Midbrain (tissue), 1 donor: Measurements from ENCODE around the gene GPS1.

Experiments
- DNase-seq: peaks from one replicate; lab custom pipeline; 2025; lab: John Stamatoyannopoulos, UW

Gene GPS1

DNA sequence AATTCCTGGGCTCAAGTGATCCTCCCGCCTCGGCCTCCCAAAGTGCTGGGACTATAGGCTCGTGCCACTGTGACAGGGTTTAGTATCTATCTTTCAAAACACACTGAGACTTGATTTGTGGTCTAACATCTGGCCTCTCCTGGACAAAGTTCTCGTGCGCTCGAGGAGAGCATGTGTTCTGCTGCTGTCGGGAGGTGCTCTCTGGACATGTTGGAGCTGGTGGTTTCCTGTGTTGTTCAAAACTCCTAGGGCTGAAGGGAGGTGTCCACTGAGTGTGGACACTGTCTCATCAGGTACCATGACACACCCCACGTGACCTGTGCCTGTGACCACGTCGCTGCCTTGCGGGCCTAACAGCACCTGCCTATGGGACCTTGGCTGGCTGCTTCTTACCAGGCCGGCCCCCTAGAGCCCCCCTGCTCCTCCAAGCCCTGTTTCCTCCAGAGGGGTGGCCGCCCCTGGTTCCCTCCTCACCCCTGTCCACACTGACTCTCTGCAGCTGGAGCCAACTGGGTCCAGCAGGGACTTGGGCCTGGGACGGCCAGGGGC, 5.7 kb upstream of the GPS1 start:
- DNase-seq: no peak

DNA sequence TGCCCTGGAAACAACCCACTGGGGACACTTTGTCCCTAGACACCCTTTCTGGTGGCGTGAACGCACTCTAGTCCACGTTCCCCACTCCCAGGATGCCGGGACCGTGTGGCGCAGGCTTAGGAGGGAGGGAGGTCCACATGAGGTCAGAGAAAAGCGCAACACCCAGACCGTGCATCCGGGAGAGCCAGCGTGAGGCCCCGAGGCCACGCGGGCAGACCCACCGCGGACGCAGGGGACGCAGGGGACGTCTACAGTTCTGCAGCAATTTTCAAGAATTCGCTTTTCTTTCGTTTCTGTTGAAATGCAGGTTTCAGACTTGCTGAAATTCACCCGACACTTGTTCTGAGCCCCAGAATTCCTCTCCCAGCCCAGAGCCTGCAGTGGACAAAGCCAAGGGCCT, 4.8 kb upstream of the GPS1 start:
- DNase-seq: no peak

DNA sequence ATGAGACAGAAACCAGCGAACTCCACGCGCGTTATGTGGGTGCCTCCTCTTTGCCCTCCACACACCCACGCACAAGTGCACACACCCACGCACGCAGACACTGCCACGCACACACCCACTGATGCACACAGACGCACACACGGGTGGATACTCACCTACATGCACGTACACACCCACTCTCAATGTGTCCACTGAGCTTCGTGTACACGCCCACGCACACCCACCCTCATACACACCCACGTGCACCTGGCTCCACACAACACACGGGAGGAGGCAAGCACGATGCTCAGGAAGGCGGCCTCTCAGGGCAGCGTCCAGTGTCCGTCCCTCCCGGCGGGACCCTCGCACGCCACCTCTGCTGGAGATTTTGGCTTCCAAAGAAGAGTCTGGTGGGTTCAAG, 4.3 kb upstream of the GPS1 start:
- DNase-seq: no peak

DNA sequence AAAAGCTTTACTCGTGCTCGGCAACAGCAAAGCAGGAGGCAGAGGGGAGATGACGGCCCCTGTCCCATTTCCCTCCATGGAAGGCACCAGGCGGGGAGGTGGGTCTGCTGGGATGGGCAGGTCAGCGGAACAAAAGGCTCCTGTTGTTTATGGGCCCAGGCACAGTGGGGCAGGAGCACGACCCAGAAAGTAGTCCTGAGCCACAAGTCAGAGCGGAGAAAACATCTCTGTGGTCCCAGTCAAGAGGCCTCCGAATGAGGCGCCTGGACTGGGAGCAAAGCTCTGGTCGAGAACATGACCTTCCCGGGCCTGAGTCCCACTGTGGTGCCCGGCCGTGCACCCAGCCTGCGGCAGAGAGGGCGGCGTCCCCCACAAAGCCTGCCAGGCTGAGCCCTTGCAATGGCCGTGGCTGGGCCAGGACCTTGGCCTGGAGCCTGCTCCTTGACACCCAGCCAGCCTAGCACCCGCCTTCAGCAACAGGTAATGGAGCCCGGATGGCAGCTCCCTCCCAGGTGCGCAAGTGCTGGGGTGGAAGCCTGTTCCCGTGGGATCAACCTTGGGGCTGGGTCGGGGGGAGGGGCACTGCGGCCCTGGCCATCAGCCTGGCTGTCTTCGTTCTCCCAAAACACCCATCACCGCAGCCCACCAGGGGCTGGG, 3.7 kb upstream of the GPS1 start:
- no peak for DNase-seq

DNA sequence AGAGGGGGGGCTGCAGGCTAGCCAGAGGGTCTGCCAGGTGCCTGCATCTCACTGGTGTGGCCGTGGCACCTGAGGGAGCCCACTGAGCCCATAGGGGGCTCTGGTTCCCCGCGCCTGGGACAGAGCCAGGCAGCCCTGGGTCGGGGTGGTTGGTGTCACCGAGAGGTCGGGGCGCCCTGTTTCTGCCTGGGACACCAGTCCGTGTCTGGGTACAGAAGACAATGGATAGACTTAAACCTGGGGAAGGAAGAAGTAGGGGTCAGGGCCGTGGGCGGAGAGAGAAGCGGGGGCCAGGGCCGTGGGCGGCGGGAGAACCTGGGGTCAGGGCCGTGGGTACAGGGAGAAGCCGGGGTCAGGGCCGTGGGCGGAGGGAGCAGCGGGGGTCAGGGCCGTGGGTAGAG, 3.1 kb upstream of the GPS1 start:
- DNase-seq: no peak

DNA sequence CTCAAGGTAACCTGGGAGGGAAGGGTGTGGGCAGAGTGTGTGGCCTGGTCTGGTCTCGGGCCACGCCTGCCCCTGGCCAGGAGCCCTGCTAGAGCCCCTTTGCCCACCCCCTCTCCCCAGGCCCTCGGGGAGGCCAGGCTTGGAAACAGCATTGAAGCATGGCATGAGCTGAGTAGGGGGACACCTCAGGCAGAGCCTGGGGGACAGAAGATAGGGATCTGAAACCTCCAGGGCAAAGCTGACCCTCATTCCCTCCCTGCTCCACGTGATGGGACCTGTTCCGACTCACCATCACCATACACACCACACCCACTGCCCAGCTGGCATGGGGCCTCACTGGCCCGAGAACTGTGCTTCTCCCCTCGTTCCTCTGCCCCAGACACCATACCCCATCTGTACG, 2.6 kb upstream of the GPS1 start:
- no peak for DNase-seq

DNA sequence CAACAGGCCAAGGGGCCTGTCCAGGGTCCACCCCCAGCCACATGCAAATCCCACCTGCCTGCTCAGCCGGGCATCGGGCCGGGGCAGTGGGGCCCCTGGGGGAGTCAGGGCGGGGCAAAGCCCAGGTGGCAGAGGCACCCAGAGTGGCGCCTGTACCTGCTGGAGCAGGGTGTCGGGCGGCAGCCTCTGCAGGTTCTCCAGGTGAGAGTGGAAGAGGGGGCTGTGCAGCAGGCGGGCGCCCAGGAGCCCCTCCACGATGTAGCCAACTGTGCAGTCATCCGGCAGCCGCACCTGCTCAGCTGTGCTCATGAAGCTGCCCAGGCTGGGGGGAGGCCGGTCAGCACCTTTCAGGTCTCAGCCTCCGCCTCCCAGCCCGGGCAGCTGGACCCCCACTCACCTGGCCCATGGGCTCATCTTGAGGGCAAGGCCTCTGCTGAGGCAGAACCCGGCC, 2.2 kb upstream of the GPS1 start:
- DNase-seq: no peak

DNA sequence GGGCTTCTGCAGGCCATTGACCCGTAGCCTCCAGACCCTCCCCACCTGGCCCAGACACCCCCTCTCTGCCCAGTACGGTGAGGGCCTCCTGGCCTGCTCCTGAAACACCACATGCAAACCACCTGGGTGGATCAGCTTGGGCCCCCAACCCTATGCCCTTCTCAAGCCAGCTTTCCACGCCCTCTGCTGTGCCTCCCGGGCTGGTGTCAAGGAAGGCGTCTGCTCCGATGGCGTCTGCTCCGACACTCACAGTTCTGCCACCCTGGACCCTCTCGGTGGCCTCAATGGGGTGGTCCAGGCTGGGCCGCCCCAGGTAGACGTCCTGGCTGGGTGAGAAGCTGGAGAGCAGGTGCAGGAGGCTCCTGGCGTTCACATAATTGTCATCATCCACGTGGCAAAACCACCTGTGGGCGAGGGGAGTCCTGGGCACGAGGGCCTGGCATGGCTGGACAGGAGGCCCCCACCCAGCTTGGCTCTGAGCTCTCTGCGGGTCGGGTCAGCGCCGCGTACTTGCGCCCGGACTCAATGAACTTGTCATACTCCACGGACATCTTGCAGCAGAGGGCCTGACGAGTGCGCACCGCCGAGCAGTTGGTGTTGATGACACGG, 1.4 kb upstream of the GPS1 start:
- DNase-seq: no peak

DNA sequence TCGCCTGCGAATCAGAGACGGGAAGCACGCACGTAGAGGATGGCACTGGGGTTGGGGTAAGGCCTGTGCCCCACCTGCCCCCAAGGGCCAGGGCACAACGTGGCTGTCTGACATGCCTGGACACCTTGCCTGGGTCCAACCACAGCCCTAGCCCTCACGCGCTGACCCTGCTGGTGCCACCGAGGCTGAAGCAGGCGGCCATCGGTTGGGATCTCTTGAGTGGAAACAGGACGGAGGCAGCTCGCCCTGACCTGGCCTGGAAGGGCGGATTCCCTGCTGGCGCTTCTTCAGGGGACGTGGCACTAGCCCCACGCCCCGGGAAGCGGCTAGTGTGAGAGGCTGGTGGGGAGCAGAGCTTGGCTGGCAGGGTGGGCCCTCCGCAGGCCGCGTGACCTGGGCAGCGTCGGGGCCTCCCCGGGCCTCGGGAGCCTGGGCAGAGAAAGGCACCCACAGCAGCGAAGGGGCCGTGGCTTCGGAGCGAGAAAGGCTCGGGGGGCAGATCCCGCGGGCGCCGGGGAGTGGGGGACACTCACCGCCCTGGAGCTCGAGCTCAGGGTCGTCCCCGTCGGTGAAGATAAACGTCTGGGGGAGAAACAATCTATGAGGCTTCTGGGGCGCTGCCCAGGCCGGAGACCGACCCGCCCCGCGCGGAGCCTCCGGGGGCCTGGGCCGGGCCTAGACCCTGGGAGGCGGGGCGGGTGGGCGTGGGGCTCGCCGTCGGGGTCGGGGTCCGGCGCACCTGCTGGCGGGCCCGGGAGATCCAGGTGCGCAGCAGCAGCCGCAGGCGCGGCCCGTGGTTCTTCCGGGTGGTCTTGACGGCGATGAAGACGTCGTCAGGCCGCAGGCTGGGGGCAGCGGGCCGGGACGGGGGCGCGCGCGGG, 697 bp upstream of the GPS1 start:
- DNase-seq: no peak

DNA sequence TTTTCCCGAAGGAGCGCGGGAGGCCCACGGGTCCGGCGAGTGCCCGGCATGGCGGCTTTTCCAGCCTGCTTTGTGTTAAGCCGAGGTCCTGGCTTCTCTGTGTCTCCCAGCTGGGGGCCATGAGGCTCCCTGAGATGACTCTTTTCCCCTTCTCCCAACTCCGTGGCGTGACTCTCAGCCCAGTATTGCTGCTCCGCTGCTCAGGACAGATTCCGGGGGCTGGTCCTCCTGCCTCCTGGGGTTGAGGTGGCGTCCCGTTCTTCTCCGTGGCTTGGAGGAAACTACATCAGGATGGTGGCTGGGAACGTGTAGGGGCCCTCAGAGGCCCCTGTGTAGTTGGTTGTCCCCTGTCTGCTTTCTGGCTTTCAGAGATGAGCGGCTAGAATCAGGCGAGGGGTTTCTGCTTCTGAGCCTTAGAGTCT, 951 bp downstream of the GPS1 start:
- no peak for DNase-seq

DNA sequence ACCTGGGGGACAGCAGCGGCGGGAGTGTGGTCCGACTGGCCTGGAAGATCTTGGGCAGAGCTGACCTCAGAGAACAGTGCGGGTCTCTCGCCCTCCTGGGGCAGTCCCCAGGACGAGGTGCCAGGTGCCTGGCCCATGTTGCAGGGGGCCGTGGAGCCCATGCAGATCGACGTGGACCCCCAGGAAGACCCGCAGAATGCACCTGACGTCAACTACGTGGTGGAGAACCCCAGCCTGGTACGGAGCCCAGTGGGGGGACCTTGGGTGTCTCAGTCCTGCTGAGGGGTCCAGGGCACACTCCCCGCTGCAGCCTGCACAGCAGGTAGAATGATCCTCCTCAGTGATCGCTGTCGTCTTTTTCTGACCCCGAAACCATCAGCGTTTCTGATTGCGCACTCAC, 1.4 kb downstream of the GPS1 start:
- DNase-seq: no peak

DNA sequence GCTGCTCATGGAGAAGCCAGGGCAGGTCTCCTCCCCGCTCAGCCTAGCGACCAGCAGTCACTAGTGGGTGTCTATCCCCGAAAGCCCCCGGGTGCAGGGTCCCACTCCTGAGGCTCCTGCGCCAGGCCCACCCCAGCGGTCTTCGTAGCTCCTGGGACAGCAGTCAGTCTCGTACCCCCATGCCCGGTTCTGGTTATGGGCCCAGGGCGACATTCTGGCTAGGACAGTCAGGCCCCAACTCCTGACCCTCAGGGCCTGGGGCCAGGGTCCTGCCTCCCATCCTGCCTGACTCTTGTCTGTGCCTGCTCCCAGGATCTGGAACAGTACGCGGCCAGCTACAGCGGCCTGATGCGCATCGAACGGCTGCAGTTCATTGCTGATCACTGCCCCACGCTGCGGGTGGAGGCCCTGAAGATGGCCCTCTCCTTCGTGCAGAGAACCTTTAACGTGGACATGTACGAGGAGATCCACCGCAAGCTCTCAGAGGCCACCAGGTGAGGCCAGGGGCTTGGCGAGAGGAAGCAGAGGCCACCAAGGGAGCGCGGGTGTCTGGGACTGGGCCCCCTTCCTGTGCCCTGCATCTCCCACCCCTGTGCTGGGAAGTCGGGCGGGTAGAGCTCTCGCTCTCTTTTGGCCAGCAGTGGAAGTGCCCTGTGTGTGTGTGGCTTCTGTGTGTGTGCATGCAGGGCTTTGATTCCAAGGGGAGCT, 2.0 kb downstream of the GPS1 start:
- no peak for DNase-seq

DNA sequence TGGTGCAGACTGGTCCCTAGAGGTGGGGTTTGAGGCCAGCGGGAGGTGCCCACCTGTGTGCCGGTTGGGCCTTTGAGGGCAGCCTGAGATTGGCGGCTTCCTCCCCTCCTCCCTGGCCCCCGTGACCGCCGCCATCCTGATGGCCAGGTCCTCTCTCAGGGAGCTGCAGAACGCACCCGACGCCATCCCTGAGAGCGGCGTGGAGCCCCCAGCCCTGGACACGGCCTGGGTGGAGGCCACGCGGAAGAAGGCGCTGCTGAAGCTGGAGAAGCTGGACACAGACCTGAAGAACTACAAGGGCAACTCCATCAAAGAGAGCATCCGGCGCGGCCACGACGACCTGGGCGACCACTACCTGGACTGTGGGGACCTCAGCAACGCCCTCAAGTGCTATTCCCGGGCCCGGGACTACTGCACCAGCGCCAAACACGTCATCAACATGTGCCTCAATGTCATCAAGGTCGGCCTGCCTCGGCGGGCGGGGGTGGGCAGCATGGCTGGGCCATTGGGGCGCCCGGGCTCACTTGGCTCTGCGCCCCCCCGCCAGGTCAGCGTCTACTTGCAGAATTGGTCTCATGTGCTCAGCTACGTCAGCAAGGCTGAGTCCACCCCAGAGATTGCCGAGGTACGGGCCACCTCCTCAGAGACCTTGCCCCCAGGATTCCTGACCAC, 2.8 kb downstream of the GPS1 start:
- DNase-seq: no peak

DNA sequence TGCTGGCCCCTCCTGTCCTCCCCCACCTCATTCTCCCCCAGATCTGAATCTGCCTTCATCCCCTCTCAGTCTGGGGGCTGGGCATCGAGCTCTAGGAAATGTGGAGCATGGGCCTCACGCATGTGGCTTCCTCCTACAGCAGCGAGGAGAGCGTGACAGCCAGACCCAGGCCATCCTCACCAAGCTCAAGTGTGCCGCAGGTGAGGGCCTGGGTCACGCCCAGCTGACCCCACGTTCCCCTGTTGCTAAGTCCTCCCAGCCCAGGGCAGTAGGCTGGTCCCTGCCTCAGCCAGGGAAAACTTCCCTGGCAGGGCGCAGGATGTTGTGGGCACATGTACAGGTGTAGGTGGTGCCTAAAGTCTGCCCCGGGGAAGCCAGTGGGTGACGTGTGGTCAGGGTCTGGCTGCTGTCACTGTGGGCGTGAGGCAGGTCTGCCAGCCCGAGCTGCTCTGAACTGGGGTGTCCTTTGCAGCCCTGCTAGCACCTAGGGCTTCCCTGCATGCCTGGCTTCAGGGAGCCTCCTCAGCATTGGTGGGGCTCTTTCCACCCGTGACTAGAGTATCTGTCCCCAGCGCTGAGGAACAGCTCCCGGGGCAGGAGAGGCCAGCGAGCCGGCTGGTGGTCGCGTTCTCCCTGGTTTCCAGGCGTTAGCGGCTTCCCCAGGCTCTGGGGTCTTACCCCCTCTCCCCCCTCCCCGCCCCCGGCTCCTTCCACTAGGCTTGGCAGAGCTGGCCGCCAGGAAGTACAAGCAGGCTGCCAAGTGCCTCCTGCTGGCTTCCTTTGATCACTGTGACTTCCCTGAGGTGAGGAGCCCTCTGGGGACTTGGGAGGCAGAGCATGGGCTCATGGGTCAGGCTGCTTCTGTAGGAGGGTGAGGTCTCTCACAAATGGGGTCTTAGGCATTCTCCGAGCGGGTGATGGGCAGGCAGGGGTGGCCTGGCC, 3.6 kb downstream of the GPS1 start:
- DNase-seq: no peak

DNA sequence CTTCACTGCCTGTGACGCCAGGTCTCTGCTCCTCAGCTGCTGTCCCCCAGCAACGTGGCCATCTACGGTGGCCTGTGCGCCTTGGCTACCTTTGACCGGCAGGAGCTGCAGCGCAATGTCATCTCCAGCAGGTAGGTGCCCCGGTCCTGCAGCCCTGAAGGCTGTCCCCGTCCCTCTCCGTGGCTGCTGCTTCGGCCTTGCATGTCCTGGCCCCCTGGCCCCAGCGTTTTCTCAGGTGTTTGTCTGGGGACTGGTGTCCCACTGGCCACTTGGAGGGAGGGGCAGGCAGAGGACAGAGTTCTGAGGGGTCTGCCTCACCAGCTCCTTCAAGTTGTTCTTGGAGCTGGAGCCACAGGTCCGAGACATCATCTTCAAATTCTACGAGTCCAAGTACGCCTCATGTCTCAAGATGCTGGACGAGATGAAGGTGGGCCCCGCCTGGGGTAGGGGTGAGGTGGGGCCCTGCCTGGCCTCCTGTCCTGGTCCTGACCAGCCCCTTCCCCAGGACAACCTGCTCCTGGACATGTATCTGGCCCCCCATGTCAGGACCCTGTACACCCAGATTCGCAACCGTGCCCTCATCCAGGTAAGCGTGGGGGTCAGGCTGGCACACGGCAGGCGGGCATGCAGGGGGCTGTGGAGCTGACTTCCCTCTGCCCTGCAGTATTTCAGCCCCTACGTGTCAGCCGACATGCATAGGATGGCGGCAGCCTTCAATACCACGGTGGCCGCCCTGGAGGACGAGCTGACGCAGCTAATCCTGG, 4.4 kb downstream of the GPS1 start:
- DNase-seq: no peak

DNA sequence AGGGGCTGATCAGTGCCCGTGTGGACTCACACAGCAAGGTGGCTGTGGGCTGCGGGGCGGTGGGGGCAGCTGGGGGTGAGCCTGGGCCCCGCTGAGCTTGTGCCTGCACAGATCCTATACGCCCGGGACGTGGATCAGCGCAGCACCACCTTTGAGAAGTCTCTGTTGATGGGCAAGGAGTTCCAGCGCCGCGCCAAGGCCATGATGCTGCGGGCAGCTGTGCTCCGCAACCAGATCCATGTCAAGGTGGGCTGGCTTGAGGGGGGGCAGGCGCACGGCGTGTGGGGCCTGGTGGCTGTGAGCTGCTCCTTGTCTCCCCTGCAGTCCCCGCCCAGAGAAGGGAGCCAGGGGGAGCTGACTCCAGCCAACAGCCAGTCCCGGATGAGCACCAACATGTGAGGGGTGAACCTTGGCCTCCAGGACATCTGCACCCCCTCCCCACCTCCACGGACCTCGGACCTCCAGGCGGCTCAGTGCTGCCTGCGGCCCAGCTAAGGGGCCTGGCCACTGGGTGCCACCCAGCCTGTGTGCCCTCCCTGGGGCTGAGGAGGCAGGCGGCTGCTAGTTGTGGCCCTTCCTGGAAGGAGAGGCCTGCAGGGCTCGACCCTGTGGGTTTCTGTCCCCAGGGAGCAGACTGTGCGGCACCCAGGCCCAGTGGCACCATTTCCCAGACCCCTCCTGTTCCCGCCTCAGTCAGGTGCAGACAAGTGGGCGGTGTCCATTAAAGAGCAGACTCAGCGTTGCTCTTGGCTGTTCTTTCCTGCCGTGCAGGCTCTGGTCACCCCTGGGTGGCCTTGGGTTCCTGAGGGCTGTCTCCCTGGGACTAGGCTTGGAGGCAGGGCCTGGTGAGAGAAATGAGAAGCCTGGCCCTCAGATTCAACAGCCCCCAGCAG, 5.3 kb downstream of the GPS1 start:
- DNase-seq: no peak

DNA sequence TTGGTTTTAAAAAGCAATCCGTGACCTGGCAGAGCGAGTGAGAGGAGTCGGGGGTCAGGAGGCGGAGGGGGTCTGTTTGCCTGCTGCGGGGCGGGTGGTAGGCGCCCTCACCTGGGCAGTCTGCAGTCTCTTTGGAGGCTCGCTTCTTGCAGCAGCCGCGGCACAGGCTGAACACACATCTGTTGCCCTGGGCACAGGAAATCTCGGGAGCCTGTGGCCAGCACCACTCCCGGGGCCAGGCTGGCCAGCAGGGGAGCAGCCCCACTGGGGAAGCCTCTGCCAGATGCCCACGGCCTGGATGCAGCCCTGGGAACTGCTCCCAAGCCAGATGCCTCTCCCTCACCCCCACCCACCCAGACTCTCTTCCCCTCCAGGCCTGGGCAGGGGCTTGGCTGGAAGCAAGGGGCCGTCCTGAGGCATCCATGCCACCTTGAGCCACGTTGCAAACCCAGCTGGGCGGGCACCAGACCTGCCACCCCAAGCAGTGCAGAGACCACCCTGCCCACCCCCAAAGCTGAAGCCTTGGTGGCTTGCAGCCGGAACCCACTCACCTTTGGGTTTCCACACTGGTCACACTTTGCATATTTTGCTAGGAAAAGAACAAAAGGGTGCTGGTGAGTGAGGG, 6.6 kb downstream of the GPS1 start:
- DNase-seq: no peak

DNA sequence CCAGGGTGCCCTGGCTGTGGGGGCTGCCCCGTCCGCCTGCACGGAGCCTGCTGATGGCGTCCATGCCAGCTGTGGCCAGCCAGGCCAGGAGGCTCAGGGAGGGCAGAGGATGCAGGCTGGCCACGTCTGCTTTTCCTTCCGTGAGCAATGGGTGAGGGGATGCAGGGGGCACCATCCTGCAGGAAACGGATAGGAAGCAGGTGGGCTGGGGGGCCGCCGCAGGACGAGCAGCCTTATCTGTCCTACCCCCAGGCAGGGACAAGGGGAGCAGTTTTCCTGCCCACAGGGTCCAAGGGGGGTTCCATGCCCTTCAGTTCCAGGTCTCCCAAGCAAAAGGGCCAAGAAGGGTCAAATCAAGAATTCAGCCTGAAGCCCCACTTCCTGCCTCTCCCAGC, 7.2 kb downstream of the GPS1 start:
- DNase-seq: no peak
